Suppressor macrophage treated with lipopolysaccharide for 1 hour (primary cell): ENCODE measurements around the gene PDE8B.
"Not testable (repeated sequence)": the region's sequence is repeated elsewhere in the genome, so short reads cannot be mapped to it uniquely, and the experiment has no call there.

Experiments
- DNase-seq, 3 donors: peaks; one replicate each; pipeline ENCODE4 v3.0.0-alpha.2; 2020 to 2022

PDE8B gene

DNA sequence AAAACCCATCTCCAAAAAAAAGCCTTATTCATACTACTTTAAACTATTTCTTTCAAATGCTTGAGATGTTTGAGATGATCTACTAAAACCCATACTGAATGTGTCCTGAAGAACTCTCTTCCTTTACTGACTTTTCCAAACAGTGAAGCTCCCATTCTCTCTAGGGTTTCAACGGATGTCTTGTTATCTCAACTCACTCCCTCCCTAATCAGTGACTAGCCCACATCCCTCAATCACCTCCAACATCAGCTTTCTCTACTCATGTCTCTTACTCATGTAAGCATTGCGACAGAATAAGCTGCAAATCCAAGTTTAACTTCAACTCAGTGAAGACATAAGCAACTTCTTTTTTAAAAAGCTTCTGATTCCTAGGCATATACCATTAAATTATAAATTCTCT lies 239.5 kb downstream of the PDE8B start:
- peak; percentile 31 to 66 (median 43) for DNase-seq

DNA sequence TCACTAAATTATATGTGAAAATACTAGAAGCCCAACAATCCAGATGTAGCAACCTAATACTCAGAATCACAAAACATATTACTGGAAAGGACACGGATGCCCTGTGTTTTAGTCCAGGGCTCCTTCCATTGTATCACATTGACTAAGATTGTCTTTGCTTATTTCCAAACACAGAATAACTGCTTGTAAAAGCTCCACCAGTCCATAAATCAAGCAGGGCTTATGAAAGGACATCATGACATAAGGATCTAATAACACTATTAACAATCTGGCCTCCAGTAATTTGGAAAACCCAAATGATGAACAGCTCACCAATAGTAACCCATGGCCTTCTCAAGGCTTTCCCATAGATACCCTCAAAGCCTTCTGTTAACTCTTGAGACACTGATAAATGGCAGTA lies 241.9 kb downstream of the PDE8B start:
- no peak for DNase-seq

DNA sequence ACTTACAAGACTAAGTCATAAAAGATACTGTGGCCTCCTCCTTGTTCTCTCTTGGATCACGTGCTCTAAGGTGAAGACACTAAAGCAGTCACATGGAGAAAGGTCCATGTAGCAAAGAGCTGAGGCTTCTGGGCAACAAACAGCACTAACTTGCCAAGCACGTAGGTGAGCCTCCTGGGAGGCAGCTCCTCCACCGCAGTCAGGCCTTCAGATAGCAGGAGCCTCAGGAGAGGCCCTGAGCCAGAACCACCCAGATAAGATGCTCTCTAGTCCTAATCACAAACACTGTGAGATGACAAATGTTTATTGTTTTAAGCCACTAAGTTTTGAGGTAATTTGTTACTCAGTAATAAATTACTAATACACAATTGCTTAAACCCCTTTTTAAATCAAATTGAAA lies 243.6 kb downstream of the PDE8B start:
- no peak for DNase-seq

GRCh38 chr5:77461287-77461686 lies 250.8 kb downstream of the PDE8B start:
- no peak for DNase-seq

DNA sequence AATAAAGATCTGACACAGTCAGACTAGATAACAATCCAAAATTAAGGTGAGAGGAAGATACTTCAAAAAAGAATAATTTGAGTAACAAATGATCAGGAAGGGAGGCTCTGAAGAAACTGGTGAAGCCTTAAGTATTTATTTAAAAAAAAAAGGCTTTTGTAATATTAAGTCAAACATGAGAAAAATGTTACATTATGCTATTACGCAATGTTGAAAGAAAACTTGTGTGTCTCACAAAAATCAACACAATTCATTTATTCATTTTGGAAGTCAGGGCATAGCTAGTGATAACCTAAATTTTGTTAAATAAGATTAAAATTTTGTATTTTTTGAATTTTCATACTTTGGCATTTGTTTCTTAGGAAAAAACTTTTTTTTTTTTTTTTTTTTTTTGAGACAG lies 253.4 kb downstream of the PDE8B start:
- peak in 1 of 3 donors; percentile 20 for DNase-seq

GRCh38 chr5:77468875-77469274 lies 258.4 kb downstream of the PDE8B start:
- not testable (repeated sequence) for DNase-seq

- not testable (repeated sequence) for DNase-seq
These were observed 264.6 kb downstream of the PDE8B start for GRCh38 chr5:77475041-77475440.
